OCI-LY7 (cell line): ENCODE data around the gene FRMPD2. TPM values are rescaled to one million over a fixed set of nuclear protein-coding genes. Genes with fewer than 3 reads are reported as not detected.

Experiments used
- BruUV-seq: library from RNA; stranded (reverse); fragments of 400-500 nt; replicated peaks from 2 replicates; lab custom pipeline; 2021; lab: Mats Ljungman, UMichigan
- CTCF ChIA-PET: fragments of 300-600 bp; sonication (Branson Sonifier 250); formaldehyde crosslinking; loops from one replicate; lab custom pipeline; 2022; ENCODE audit warnings: antibody characterized with exemption; ENCODE audit not compliant: unreplicated experiment; lab: Charles Lee
- POLR2A ChIA-PET: fragments of 300-600 bp; sonication (Branson Sonifier 250); formaldehyde crosslinking; loops from one replicate; lab custom pipeline; 2022; ENCODE audit warnings: antibody characterized with exemption; lab: Charles Lee
- DNase-seq: peaks from one replicate; pipeline ENCODE4 v3.0.0-alpha.2; 2015; ENCODE audit warnings: low spot score
- H2AFZ ChIP-seq: fragments of 200-600 bp; sonication (generic), shearing (Covaris generic); 2 replicates; pipeline ENCODE4 v1.6.1; 2014; ENCODE audit warnings: mild to moderate bottlenecking, antibody characterized with exemption, low read length, moderate library complexity
- H3K27ac ChIP-seq: fragments of 200-600 bp; sonication (generic); 2 replicates; pipeline ENCODE4 v1.5.1; 2014; ENCODE audit warnings: mixed run types, low read depth, mild to moderate bottlenecking, moderate library complexity, low read length, inconsistent platforms; ENCODE audit not compliant: poor library complexity, severe bottlenecking
- H3K36me3 ChIP-seq: fragments of 200-600 bp; sonication (generic); 2 replicates; pipeline ENCODE4 v1.6.1; 2014; ENCODE audit warnings: mild to moderate bottlenecking, antibody characterized with exemption, low read length, moderate library complexity, mixed read lengths; ENCODE audit not compliant: insufficient read depth
- H3K4me1 ChIP-seq: fragments of 200-600 bp; sonication (generic); 2 replicates; pipeline ENCODE4 v1.5.1; 2014; ENCODE audit warnings: mild to moderate bottlenecking, low read length; ENCODE audit not compliant: insufficient read depth, poor library complexity, severe bottlenecking
- H3K4me2 ChIP-seq: fragments of 200-600 bp; sonication (generic); 2 replicates; pipeline ENCODE4 v1.6.1; 2014; ENCODE audit warnings: mild to moderate bottlenecking, low read length
- H3K4me3 ChIP-seq: fragments of 200-600 bp; sonication (generic); 2 replicates; pipeline ENCODE4 v1.5.1; 2014; ENCODE audit warnings: mild to moderate bottlenecking, low read depth, low read length; ENCODE audit not compliant: poor library complexity, severe bottlenecking
- H3K79me2 ChIP-seq: fragments of 200-600 bp; sonication (generic); 2 replicates; pipeline ENCODE4 v1.6.1; 2016; ENCODE audit warnings: low read depth, mild to moderate bottlenecking, low read length, moderate library complexity, mixed read lengths; ENCODE audit not compliant: insufficient read depth
- H3K9me2 ChIP-seq: fragments of 200-600 bp; sonication (generic); 2 replicates; pipeline ENCODE4 v1.6.1; 2016; ENCODE audit warnings: mild to moderate bottlenecking, low read length, mixed read lengths; ENCODE audit not compliant: insufficient read depth
- H3K9me3 ChIP-seq: fragments of 200-600 bp; sonication (generic); 2 replicates; pipeline ENCODE4 v1.6.1; 2014; ENCODE audit warnings: mild to moderate bottlenecking, mixed run types, low read length, mixed read lengths
- H4K20me1 ChIP-seq: fragments of 200-600 bp; sonication (generic); 2 replicates; pipeline ENCODE4 v1.6.1; 2014; ENCODE audit warnings: mild to moderate bottlenecking, antibody characterized with exemption, low read length, moderate library complexity, mixed read lengths; ENCODE audit not compliant: insufficient read depth
- CTCF ChIP-seq: fragments of 200-600 bp; sonication (generic); conservative IDR thresholded peaks from 2 replicates; pipeline ENCODE4 v1.5.1; 2014; ENCODE audit warnings: mild to moderate bottlenecking, antibody characterized with exemption, low read length, moderate library complexity, mixed read lengths
- EZH2phosphoT487 ChIP-seq: fragments of 200-600 bp; sonication (generic); IDR thresholded peaks from 2 replicates; pipeline ENCODE4 v1.6.1; 2018; ENCODE audit warnings: low read depth, borderline replicate concordance, mild to moderate bottlenecking, mixed run types, antibody characterized with exemption, low read length, moderate library complexity, mixed read lengths
- intact Hi-C: fragments of 100-400 bp; cut with micrococcal nuclease; formaldehyde crosslinking; loops from one replicate; pipeline ENCODE4 v1.10.0; 2022; ENCODE audit not compliant: unreplicated experiment
- total RNA-seq, 2 experiments: library from RNA; depleted of rRNA in 1 of 2; stranded (reverse); fragments of >200 nt in 1 of 2; shearing (Covaris generic) in 1 of 2; gene quantifications; 2 replicates each; pipeline ENCODE4 v1.2.3, GENCODE V29; 2014 to 2022

Gene FRMPD2
- total RNA-seq, 2 experiments from 2014 or later, result not detected

- Histone ChIP-seq H3K4me2 (no peak overlapping the region), H3K9me3 (no peaks in the 10 kb centered on the region), H3K36me3 (no peaks in the 10 kb centered on the region), H3K4me3 (no peak overlapping the region), H2AFZ (no peak overlapping the region), H4K20me1 (peaks cover 3% of the 10 kb centered on the region; the same call in 1 of the 2 replicates), H3K9me2 (no peaks in the 10 kb centered on the region), H3K79me2 (peaks cover 6% of the 10 kb centered on the region; the same call in 1 of the 2 replicates), H3K4me1 (peaks cover 10% of the 10 kb centered on the region), H3K27ac (no peak overlapping the region)
- DNase-seq, result no peak
- no TSS peak for BruUV-seq
- CTCF ChIA-PET, result no interaction called here
- no peak for TF ChIP-seq CTCF
- TF ChIP-seq EZH2phosphoT487, result no peak
- intact Hi-C loops, result no loop called here
- POLR2A ChIA-PET, result no interaction called here
These were observed 28.3 kb upstream of the FRMPD2 start for GRCh38 chr10:48302515-48303476.

GRCh38 chr10:48300556-48300955 lies 26.1 kb upstream of the FRMPD2 start:
- intact Hi-C loops, result no loop called here
- ChIA-PET CTCF (interaction anchor here (0.9 kb wide), 1 partner anchor 9 kb away, joined by 4 read pairs; no protein-coding TSS in a partner anchor), POLR2A (interaction anchor here (0.9 kb wide), 1 partner anchor 13 kb away, joined by 3 read pairs; no protein-coding TSS in a partner anchor)

More at GRCh38 chr10:48300556-48300955, 26.1 kb upstream of the FRMPD2 start:
- BruUV-seq, result no TSS peak
- TF ChIP-seq EZH2phosphoT487, result no peak
- TF ChIP-seq CTCF, result no peak
- H3K27ac ChIP-seq, result no peak overlapping the region
- H2AFZ ChIP-seq, result no peak overlapping the region
- H3K36me3 ChIP-seq, result no peaks in the 10 kb centered on the region
- H3K9me3 ChIP-seq, result no peaks in the 10 kb centered on the region
- no peak overlapping the region for H3K4me2 ChIP-seq
- no peak for DNase-seq
- no peak overlapping the region for H3K4me3 ChIP-seq
- no peaks in the 10 kb centered on the region for H3K9me2 ChIP-seq
- no peaks in the 10 kb centered on the region for H3K79me2 ChIP-seq
- H4K20me1 ChIP-seq, result no peaks in the 10 kb centered on the region
- no peaks in the 10 kb centered on the region for H3K4me1 ChIP-seq
